GM19239 (cell line): ENCODE data around the gene SART3.
"Not testable (repeated sequence)": the region's sequence is repeated elsewhere in the genome, so short reads cannot be mapped to it uniquely, and the experiment has no call there.

Experiments
- DNase-seq: peaks from one replicate; pipeline ENCODE4 v3.0.0; 2011; ENCODE audit warnings: low spot score; ENCODE audit not compliant: insufficient read length
- FAIRE-seq: peaks from 2 replicates; lab custom pipeline; 2011; peaks lifted over from hg19 to GRCh38; lab: Jason Lieb, UNC

Gene SART3

GRCh38 chr12:108582978-108583770 lies 22.2 kb upstream of the SART3 start:
- no peak for DNase-seq
- no peak for FAIRE-seq

- DNase-seq (no peak), FAIRE-seq (no peak)
Observed at GRCh38 chr12:108582509-108582908, 21.5 kb upstream of the SART3 start.

GRCh38 chr12:108581311-108582227 lies 20.6 kb upstream of the SART3 start:
- DNase-seq: no peak
- no peak for FAIRE-seq

GRCh38 chr12:108580531-108580930 lies 19.6 kb upstream of the SART3 start:
- DNase-seq (no peak), FAIRE-seq (no peak)

GRCh38 chr12:108578813-108579212 lies 17.8 kb upstream of the SART3 start:
- DNase-seq: no peak
- FAIRE-seq: no peak

- DNase-seq (no peak), FAIRE-seq (no peak)
Observed at GRCh38 chr12:108578264-108578663, 17.3 kb upstream of the SART3 start.

GRCh38 chr12:108577458-108577857 lies 16.5 kb upstream of the SART3 start:
- FAIRE-seq: no peak

GRCh38 chr12:108576660-108577234 lies 15.8 kb upstream of the SART3 start:
- FAIRE-seq (no peak), DNase-seq (no peak)

More at GRCh38 chr12:108577458-108577857, 16.5 kb upstream of the SART3 start:
- no peak for DNase-seq

- DNase-seq (no peak), FAIRE-seq (no peak)
Observed at GRCh38 chr12:108575199-108575912, 14.4 kb upstream of the SART3 start.

- FAIRE-seq, DNase-seq: not testable (repeated sequence)
Observed at GRCh38 chr12:108574276-108574675, 13.3 kb upstream of the SART3 start.

GRCh38 chr12:108573317-108573716 lies 12.3 kb upstream of the SART3 start:
- no peak for DNase-seq
- FAIRE-seq: peak; percentile 66

GRCh38 chr12:108572166-108572790 lies 11.3 kb upstream of the SART3 start:
- peak; percentile 89 for FAIRE-seq
- no peak for DNase-seq

GRCh38 chr12:108571609-108572165 lies 10.7 kb upstream of the SART3 start:
- no peak for DNase-seq
- no peak for FAIRE-seq

GRCh38 chr12:108570743-108571608 lies 10.0 kb upstream of the SART3 start:
- DNase-seq (no peak), FAIRE-seq (peak; percentile 61)

GRCh38 chr12:108568338-108569154 lies 7.6 kb upstream of the SART3 start:
- FAIRE-seq (peak; percentile 99), DNase-seq (peak; percentile 38)

GRCh38 chr12:108567406-108568337 lies 6.7 kb upstream of the SART3 start:
- no peak for DNase-seq
- peak; percentile 45 for FAIRE-seq

GRCh38 chr12:108566452-108566851 lies 5.5 kb upstream of the SART3 start:
- FAIRE-seq (no peak), DNase-seq (no peak)
